ENCODE measurements around the gene ABL2.

Gene ABL2

GRCh38 chr1:179127163-179127895 lies 102.1 kb downstream of the ABL2 start:
- DNase-seq, result no peak

- no peak for DNase-seq
Observed at GRCh38 chr1:179126338-179127060, 103.0 kb downstream of the ABL2 start.

- DNase-seq, result no peak
Observed at GRCh38 chr1:179124873-179125272, 104.6 kb downstream of the ABL2 start.

- peak; percentile 28 to 41 for DNase-seq
Observed at GRCh38 chr1:179121159-179121938, 108.1 kb downstream of the ABL2 start.

DNA sequence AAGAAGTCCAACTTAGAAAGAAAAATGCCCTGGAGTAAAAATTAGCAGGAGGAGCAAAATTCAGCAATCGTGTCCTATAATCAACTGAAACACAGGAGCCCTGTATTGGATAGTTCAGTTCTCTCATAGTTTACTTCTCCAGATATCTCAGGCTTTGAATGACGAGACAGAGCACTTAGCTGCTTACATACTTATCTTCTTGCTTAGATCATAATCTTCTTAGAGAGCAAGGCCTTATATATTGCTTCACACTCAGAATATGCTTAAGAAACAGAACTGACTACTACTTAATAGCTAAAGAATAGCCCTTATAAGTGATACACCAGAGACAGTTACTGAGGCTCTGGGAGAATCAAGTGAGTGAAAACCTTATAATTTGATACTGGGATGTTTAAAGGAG lies 108.7 kb downstream of the ABL2 start:
- no peak for DNase-seq

DNA sequence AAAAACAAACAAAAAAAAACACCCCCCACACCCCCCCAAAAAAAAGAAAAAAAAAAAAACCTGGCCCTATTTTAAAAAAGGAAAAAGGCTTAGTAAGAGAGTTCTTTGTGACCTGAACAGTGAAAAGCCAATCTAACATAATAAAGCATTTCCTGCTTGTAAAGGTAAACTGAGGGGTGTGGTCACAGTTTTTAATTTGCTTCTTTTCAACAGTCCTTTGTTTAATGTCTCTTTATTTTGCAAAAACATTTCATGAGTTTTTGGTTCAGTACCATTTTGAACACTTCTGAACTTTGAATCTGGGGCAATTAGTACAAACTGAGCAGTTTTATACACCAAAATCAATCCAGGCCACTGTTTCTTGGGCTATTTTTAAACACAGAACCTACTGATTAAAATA lies 110.0 kb downstream of the ABL2 start:
- no peak for DNase-seq

GRCh38 chr1:179115181-179115580 lies 114.3 kb downstream of the ABL2 start:
- DNase-seq, result no peak

- DNase-seq, result no peak
Observed at GRCh38 chr1:179108644-179109043, 120.8 kb downstream of the ABL2 start.

GRCh38 chr1:179107706-179108629 lies 121.5 kb downstream of the ABL2 start:
- no peak for DNase-seq

- no peak for DNase-seq
Observed at GRCh38 chr1:179105393-179105792, 124.1 kb downstream of the ABL2 start.

DNA sequence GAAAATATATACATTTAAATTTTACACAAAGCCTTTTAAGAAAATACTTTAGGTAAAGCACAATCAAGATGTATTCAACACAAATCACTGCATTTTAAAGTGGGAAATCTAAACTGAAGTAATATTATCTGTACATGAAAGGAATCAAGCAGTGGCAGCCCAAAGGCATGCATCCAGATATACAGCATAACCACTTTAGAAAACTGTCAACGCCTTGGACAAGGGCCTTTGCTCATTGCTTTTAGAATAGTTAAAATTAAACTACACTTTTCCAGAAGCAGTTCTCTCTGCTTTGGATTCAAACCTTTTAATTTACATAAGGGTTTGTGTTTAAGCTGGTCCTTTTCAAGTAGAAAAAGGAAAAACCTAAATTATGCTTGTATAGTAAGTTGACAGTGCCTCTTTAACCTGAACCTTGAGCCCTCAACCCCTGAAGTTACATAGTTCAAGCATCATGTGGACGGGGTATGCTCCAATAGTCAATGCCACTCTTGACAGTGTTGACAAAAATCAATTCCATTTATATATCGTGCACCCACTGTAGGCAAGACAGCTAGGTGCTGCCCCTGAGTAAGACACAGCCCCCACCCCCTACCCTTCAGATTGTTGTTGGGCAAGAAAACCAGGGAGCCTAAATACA lies 124.7 kb downstream of the ABL2 start:
- no peak for DNase-seq

DNA sequence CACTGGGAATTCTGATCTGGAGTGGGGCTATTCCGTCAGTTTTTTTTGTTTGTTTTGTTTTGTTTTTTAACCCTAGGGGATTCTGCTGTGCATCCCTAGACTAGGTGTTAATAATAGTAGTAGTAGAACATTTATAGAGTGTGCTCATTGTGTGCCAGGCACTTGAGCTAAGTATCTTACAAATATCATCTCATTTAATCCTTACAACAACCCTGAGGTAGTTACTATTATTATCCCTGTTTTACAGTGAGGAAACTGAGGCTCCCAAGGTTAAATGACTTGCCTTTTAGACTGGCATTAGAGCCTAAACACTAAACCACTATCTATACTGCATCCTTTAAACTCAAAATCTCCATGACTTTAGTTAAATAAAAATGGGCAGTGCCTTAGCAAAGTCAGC lies 125.5 kb downstream of the ABL2 start:
- no peak for DNase-seq

DNA sequence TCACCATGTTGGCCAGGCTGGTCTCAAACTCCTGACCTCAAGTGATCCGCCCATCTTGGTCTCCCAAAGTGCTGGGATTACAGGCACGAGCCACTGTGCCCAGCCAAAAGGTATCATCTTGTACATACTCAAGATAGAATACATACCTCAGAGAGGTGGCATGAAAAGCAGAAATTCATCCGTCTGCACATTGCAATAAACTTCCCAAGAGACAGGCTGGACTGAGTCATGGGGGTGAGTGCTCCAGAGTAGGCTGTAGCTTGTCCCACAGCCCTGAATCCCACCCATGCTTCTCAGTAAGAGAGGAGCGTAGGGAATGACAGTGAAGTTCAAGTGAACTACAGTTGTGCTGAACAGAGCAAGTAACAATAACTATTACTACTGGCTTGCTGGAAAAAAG lies 127.9 kb downstream of the ABL2 start:
- no peak for DNase-seq

GRCh38 chr1:179099891-179100290 lies 129.6 kb downstream of the ABL2 start:
- DNase-seq, result no peak

- DNase-seq, result no peak
Observed at GRCh38 chr1:179095924-179096323, 133.6 kb downstream of the ABL2 start.

- DNase-seq, result no peak
Observed at GRCh38 chr1:179095377-179095776, 134.1 kb downstream of the ABL2 start.

GRCh38 chr1:179094818-179095217 lies 134.7 kb downstream of the ABL2 start:
- DNase-seq, result no peak

DNA sequence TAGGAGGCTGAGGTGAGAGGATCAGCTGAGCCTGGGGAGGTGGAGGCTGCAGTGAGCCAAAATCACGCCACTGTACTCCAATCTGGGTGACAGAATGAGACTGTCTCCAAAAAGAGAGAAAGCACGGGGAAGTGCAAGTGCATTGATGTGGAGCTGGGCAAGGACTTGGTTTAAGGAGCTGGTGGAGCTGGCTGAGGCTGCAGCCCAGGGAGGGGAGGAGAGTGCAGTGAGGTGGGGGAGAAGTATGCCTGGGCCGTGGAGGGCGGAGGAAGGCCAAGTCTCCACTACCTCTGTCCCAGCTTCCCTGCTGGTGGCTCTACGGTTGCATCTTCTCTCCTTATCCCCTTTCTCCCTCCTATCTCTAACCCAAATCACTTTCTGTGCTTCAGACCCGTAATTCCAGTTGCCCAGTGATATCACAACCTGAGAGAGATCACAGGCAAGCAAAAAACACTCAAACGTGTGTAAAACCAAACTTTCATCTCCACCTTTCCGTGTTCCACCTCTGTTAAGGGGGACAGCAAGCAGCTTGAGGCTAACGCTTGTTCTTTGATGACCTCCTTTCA lies 136.5 kb downstream of the ABL2 start:
- DNase-seq, result no peak

GRCh38 chr1:179091691-179092165 lies 137.7 kb downstream of the ABL2 start:
- DNase-seq, result no peak

- peak in 1 of 2 experiments; percentile 1 for DNase-seq
Observed at GRCh38 chr1:179090923-179091322, 138.6 kb downstream of the ABL2 start.

- DNase-seq, result no peak
Observed at GRCh38 chr1:179090522-179090921, 139.0 kb downstream of the ABL2 start.

All from activated T-cell treated with anti-CD3 and anti-CD28 coated beads, Interleukin-2, amount 50 U/mL, for 48 hours (primary cell).